ENCODE results near the gene GRIK1.

- TF ChIP-seq EZH2 (IDR thresholded peaks at IDR 0.05) (no peak), POLR2AphosphoS5 (IDR thresholded peaks at IDR 0.05; ENCODE audit: borderline replicate concordance, low read depth, low read length) (no peak)
Observed at GRCh38 chr21:29892379-29892778, 47.4 kb downstream of the GRIK1 start.

All from SK-N-MC (cell line).